Embryonic facial prominence (tissue), 1 donor: ENCODE results near the gene CCDC127.
A peak's percentile ranks its signal among the peaks of the same experiment; 100 is the strongest.

Experiments
- DNase-seq: peaks from one replicate; pipeline ENCODE4 v3.0.0-alpha.2; 2016; ENCODE audit errors: extremely low spot score

CCDC127 gene

DNA sequence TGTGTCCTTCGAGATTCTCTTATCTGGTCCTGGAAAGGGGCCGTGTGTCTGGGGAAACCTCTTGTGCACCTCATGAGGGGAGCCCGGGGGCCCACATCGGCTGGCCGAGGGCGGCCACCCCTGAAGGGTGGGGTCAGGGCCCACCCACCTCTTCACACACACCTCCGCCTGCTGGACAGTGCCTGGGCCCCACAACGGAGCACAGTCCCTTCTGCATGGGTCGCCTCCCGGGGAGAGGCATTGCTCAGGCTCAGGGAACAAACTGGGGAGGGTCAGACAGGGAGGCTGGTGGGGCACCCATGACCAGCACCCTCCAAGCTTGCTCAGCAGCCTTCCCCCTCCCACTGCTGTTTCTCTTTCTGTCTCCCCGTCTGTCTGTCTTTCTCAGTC is 28.0 kb downstream of the CCDC127 start:
- no peak for DNase-seq

GRCh38 chr5:189486-189885 is 28.5 kb downstream of the CCDC127 start:
- DNase-seq: no peak

- DNase-seq: peak; percentile 44
These were observed 29.2 kb downstream of the CCDC127 start for GRCh38 chr5:188488-189481.

GRCh38 chr5:187617-188451 is 30.1 kb downstream of the CCDC127 start:
- DNase-seq: no peak

- no peak for DNase-seq
These were observed 30.9 kb downstream of the CCDC127 start for GRCh38 chr5:187042-187431.

- no peak for DNase-seq
These were observed 31.6 kb downstream of the CCDC127 start for GRCh38 chr5:186091-187041.

GRCh38 chr5:185095-186070 is 32.6 kb downstream of the CCDC127 start:
- no peak for DNase-seq

DNA sequence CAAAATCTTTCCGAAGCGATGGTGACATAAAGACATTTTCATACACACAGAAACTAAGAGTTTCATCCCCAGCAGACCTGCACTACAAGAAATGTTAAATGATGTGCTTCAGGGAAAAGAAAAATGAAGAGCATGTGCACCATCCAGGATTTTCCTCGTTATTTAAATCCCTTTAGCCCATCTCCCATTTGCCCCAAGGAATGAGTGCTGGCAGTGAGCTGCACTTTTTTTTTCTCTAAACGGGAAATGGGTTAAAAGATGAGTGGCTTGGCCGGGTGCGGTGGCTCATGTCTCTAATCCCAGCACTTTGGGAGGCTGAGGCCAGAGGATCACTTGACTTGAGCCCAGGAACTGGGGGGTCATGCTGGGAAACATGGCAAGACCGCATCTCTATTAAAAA is 33.5 kb downstream of the CCDC127 start:
- DNase-seq: no peak

DNA sequence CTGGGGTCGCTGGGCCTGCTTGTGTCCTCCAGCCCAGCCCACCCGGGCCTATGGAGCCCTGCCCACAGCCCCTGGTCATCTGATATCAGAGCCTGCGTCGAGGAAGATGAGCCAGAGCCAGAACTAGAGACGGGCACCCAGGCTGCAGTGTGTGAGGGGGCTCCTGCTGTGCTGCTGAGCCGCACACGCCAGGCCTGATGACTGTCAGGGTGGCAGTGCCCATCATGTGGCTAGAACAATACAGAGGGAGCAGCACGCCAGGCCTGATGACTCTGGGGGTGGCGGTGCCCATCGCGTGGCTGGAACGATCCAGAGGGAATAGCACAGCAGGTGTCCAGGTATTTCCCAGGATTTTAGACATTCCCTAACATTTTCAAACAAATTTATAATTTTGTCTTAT is 35.8 kb downstream of the CCDC127 start:
- no peak for DNase-seq

DNA sequence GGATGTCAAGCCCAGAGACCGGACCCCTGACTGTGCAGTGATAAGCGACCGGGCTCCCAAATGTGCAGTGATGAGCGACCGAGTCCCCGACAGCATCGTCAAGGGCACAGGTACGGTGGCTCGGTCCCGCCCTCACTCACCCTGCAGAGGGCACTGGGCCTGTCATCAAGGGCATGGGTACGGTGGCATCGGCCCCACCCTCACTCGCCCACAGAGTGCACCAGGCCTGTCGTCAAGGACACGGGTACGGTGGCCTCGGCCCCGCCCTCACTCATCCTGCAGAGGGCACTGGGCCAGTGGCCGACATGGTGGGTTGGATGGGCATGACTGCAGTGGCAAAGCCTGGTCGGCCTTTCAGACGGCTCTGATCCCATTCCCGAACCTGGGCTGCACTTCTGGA is 36.4 kb downstream of the CCDC127 start:
- no peak for DNase-seq

- DNase-seq: no peak
These were observed 36.8 kb downstream of the CCDC127 start for GRCh38 chr5:181160-181559.

GRCh38 chr5:180286-180918 is 37.6 kb downstream of the CCDC127 start:
- no peak for DNase-seq

DNA sequence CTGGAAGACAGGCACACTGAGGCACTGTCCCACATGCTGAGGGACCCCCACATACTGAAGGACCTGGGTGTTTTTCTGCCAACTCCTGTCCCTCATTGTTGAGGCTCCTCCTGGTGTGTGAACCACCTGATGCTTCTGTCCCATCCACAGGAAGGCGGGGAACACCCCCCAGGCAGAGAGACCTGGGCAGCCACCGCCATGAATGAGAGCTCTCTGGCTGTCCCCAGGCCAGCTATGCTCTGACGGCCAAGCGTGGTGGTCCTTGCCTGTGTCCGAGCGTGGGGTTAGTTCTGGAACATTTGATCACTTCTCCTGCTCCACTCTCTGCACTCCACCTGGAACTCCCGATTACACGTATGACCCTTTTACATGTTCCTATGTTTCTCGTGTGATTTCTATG is 38.6 kb downstream of the CCDC127 start:
- no peak for DNase-seq

DNA sequence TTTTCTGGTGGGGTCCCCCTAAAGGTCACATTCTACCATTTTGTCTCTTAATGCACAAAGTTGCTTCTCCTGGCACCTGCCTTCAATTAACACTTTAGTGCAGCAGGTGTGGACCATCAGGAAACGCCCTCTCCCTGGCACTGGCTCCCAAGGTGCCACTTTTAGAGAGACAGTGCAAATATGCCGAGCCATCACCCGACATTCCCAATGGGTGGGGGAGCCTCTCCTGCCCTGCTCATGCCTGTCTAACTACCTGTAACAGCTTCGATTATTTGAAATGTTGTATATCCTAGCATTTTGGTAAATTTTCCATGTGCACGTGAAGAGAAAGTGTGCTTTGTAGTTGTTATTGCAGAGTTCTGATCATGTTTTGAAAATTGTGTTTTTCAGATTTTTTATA is 39.8 kb downstream of the CCDC127 start:
- no peak for DNase-seq

GRCh38 chr5:176296-176823 is 41.6 kb downstream of the CCDC127 start:
- no peak for DNase-seq

DNA sequence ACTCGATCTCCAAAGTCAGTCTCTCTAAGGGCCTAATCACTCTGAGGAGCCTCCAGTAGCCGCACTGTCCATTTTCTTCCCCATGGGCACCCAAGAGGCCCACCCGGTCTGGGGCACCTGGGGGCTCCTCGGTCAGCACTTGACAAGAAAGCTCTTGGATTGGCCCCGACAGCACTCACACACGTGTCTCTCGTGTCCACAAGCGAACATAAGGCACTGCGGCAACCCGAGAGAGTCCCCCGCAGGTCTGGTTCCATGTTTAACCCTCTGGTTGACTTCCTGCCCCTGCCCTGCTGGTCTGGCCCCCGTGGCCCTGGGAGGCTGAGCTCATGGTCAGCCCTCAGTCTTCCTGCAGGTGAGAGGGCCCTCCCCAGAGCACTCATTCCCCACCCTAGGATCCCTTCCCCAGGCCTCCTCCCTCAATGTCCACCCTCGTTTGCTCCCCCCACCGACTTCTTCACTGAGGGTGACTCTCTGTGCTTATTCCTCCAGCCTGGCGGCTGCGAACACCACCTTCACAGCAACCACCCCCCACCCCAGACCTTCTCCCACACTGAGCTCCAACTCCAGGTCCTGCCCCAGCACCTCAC is 43.0 kb downstream of the CCDC127 start:
- DNase-seq: no peak

DNA sequence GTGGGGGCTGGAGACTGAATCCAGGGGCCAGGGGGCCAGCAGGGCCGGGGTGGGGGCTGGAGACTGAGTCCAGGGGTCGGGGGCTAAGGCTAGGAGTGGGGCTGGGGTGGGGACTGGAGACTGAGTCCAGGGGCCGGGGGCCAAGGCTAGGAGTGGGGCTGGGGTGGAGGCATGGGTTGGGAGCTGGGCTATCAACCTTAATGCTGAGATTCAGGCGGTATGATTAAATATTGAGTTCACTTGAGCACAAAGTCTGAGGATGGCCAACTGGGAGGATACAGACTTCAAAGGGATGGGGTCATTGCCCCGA is 43.7 kb downstream of the CCDC127 start:
- DNase-seq: no peak

DNA sequence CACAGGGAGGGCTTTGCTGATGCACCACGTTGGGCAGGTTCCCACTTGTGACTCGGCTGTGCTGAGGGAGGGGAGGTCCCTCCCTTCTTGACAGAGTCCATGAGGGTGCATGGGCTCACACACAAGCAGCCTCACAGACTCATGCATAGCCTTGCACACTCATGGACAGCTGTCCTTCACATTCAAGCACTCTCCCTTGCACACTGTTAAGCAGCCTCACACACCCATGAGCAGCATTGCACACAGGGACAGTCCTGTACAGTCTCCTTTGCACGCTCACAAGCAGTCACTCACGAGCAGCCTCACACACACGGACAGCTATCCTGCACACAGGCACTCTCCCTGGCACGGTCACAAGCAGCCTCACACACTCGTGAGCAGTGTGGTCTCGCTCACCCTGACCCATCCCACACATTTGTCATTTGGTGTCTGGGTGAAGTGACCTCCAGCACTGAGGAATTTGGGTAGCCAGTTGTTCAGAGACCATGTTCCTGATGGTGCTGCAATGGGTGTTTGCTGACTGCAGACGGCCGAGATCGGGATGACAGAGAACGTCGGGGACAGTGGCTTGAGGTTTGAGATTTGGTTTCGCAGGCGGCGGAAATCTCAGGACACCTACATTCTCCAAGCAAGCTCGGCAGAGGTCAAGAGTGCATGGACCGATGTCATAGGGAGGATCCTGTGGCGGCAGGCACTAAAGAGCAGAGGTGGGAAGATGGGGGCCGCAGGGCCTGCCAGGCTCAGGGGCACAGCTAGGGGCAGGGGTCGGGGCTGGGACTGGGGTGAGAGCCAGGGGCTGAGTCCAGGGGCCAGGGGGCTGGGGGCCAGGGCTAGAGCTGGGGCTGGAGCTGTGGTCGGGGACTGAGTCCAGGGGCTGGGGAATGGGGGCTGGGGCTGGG is 44.3 kb downstream of the CCDC127 start:
- DNase-seq: no peak
